C4-2B (cell line): Measurements from ENCODE around the gene TCEAL8.
A peak's percentile ranks its signal among the peaks of the same experiment; 100 is the strongest.

Source experiments
- H3K27ac ChIP-seq: fragments of 450-650 bp; 2 replicates; pipeline ENCODE4 v1.5.1; 2017
- ZFX ChIP-seq: fragments of 450-650 bp; IDR thresholded peaks from 2 replicates; pipeline ENCODE4 v1.6.1; 2017
- TF ChIP-seq, protein P1 (sequence below): fragments of 450-650 bp; conservative IDR thresholded peaks from 2 replicates; pipeline ENCODE4 v1.5.1; 2017; ENCODE audit warnings: mild to moderate bottlenecking

Gene TCEAL8

DNA sequence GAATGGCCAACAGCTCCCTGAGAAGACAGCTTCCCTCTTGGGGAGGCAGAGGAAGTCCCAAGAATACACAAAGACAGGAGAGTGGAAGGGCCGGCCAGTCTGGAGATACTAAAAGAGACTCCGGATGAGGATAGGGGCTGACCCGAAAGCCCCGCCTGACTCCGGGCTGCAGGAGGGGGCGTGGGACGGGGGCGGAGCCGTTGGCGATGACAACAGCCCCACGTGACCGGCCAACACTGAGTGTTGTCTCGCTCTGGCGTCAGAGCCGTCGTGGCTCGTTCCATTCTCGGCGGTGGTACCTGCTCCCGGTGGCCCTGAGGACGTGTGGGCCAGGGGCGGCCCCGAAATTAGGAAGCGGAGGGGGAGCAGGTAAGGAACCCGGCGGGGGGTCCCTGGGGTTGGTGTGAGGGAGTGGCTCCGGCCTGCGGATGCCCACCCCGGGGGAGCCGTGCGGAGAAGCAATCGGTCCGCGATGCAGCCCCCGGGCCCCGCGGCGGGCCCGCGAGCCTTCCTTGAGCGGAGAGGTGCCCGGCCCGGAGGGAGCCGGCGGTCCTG, 40.0 kb downstream of the TCEAL8 start, which contains the start of gene BEX4:
TSS of gene BEX4 (plus strand) at position 239 of the 555 bp plus-strand sequence. CDS start 1,046 bp downstream, outside the sequence.
- H3K27ac ChIP-seq = peak within 1 kb of the TSS; percentile 63
- no peak for TF ChIP-seq ZFX
- TF ChIP-seq, protein P1, sequence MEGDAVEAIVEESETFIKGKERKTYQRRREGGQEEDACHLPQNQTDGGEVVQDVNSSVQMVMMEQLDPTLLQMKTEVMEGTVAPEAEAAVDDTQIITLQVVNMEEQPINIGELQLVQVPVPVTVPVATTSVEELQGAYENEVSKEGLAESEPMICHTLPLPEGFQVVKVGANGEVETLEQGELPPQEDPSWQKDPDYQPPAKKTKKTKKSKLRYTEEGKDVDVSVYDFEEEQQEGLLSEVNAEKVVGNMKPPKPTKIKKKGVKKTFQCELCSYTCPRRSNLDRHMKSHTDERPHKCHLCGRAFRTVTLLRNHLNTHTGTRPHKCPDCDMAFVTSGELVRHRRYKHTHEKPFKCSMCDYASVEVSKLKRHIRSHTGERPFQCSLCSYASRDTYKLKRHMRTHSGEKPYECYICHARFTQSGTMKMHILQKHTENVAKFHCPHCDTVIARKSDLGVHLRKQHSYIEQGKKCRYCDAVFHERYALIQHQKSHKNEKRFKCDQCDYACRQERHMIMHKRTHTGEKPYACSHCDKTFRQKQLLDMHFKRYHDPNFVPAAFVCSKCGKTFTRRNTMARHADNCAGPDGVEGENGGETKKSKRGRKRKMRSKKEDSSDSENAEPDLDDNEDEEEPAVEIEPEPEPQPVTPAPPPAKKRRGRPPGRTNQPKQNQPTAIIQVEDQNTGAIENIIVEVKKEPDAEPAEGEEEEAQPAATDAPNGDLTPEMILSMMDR = no peak

DNA sequence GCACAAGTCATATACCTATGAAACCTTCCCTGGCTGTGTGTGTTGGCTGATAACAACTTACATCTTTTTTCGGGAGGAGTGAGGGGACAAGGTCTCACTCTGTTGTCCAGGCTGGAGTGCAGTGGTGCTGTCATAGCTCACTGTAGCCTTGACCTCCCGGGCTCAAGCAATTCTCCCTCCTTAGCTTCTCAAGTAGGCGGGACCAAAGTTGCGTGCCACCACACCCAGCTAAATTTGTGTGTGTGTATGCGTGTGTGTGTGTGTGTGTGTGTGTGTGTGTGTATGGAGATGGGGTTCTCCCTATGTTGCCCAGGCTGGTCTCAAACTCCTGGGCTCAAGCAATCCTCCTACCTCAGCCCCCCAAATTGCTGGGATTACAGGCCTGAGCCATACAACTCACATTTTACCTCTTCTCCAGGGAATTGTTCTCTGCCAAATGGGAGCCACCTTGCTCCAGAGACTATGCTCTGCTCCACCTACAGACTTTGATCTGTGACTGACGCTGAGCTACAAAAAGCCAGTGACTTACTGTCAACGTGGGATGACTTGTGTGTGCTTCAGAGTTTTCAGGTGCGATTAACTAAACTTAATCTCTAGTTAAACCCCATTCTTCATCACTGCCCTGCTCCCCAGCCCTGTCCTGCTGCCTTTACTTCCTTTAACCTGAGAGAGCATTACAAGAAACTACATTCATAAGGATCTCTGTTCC, 42.1 kb downstream of the TCEAL8 start:
- no peak overlapping the region for H3K27ac ChIP-seq

DNA sequence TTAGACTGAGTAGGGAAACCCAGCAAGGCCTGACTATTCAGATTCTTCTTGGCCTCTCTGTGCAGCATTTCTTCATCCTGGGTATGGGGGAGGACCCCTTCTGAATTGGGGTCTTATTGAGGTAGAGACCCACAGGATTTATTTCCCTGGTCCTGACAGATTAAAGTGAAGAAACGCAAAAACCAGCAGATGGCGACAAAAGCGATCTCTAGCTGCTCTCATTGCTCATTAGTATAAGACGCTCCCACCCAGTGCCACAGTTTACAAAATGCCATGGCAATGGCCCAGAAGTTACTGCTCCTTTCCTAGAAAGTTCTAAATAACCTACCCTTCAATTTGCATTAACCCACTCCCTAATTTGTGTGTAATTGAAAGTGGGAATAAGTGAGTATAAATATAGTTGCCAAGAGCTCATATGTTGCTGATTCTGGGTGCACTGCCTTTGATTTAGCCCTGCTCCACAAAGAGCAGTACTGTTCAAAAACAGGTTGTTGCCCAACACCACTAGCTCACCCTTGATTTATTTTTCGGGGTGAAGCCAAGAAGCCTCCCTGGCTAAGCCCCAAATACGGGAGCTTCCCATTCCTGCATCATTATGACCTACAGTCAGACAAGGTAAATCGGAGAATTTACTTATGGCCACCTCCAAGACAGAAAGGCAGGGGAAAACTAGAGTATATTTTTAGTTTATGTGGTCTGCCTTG, 43.8 kb downstream of the TCEAL8 start:
- TF ChIP-seq ZFX = no peak
- TF ChIP-seq, protein P1 = peak; percentile 67
- no peak overlapping the region for H3K27ac ChIP-seq

More for the DNA sequence above, 42.1 kb downstream of the TCEAL8 start:
- no peak for TF ChIP-seq ZFX
- TF ChIP-seq, protein P1 = no peak

DNA sequence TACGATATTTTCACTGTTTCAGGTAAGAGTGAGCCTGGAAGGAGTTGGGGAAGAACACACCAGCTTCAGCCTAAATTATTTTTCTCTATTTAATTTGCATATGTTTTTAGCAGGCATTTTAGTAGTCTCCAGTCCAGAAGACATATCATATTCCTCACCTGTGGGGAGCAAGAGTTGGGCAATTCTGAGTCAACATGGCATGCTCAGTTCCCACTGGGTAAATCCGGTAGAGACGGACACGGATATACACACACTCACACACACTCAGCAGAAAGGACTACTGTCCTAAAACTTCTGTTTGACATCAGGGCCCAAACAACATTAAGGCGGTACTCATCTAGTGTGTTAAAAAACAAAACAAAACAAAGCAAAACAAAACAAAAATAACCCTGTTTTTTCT, 44.9 kb downstream of the TCEAL8 start:
- no peak overlapping the region for H3K27ac ChIP-seq
- TF ChIP-seq, protein P1 = no peak
- no peak for TF ChIP-seq ZFX
